ENCODE data around the gene C1orf210. TPM values are rescaled to one million over a fixed set of nuclear protein-coding genes. Genes with fewer than 3 reads are reported as not detected.

Gene C1orf210
- total RNA-seq, 1 donor from 2014 or later, result 6.6 TPM

GRCh38 chr1:43293896-43294760, 8.7 kb upstream of the C1orf210 start:
- H3K4me3 ChIP-seq (ENCODE audit: low read depth, low read length), result no peak overlapping the region
- peak; percentile 76 for DNase-seq (ENCODE audit: low read depth)
- no peak for TF ChIP-seq CTCF (IDR thresholded peaks at IDR 0.05; ENCODE audit: insufficient read depth, low read length, poor library complexity, severe bottlenecking)
- peaks cover 2% of the 10 kb centered on the region for H3K27me3 ChIP-seq (ENCODE audit: control insufficient read depth, insufficient read depth, low read length)
- H3K36me3 ChIP-seq (ENCODE audit: control insufficient read depth, insufficient read depth, low read length), result no peaks in the 10 kb centered on the region

DNA sequence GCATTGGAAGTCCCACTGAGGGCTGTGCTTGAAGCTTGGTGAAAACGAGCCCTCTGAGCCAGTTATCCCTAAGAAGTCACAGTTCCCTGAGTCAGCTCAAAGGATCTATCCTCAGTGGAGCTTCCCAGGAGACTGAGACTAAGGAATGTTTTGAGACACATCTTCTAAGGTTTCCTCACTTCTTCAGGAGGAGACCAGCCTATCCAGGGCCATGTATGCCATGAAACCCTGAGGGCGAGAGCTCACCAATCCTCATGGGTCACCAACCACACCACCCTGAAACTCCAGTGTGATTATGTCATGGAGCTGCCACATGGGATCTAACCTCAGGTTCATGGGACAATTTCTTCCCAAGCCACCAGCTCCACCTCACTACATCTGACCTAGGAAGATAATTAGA, 7.8 kb upstream of the C1orf210 start:
- no peak for DNase-seq (ENCODE audit: low read depth)
- peaks cover 2% of the 10 kb centered on the region for H3K27me3 ChIP-seq (ENCODE audit: control insufficient read depth, insufficient read depth, low read length)
- H3K36me3 ChIP-seq (ENCODE audit: control insufficient read depth, insufficient read depth, low read length), result no peaks in the 10 kb centered on the region
- no peak for TF ChIP-seq CTCF (IDR thresholded peaks at IDR 0.05; ENCODE audit: insufficient read depth, low read length, poor library complexity, severe bottlenecking)
- no peak overlapping the region for H3K4me3 ChIP-seq (ENCODE audit: low read depth, low read length)

DNA sequence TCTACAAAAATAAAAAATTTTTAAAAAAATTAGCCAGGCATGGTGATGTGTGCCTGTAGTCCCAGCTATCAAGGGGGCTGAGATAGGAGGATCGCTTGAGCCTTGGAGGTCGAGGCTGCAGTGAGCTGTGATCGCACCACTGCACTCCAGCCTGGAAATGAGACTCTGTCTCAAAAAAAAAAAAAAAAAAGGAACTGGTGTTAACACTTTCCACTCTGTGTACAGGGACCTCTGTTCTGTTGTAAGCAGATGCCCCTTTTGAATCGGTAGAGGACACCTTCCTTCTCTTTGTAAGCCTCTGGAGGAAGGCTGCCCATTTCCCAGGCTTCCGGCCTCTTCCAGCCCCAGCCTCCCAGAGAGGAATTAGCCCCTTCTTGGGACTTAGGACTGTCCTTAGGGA, 7.3 kb upstream of the C1orf210 start:
- H3K4me3 ChIP-seq (ENCODE audit: low read depth, low read length), result no peak overlapping the region
- no peak for TF ChIP-seq CTCF (IDR thresholded peaks at IDR 0.05; ENCODE audit: insufficient read depth, low read length, poor library complexity, severe bottlenecking)
- H3K36me3 ChIP-seq (ENCODE audit: control insufficient read depth, insufficient read depth, low read length), result no peaks in the 10 kb centered on the region
- no peak for DNase-seq (ENCODE audit: low read depth)
- peaks cover 2% of the 10 kb centered on the region for H3K27me3 ChIP-seq (ENCODE audit: control insufficient read depth, insufficient read depth, low read length)

DNA sequence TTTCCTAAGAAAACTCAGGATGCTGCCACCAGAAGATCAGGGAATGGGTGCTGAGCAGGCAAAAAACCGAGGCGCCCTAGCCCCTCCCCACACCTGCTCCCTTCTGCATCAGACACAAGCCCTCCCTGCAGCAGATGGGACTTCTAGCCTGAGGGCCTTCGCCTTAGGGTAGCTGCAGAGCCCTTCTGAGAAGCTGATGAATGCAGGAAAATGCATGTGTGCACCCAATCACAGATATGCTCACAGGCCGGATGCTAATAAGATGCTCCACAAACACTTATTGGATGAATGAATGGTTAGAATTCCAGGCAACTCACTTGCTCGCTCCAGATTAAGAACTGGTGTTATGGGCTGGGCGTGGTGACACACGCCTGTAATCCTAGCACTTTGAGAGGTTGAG, 6.8 kb upstream of the C1orf210 start:
- TF ChIP-seq CTCF (IDR thresholded peaks at IDR 0.05; ENCODE audit: insufficient read depth, low read length, poor library complexity, severe bottlenecking), result no peak
- Histone ChIP-seq H3K27me3 (ENCODE audit: control insufficient read depth, insufficient read depth, low read length) (peaks cover 2% of the 10 kb centered on the region), H3K4me3 (ENCODE audit: low read depth, low read length) (no peak overlapping the region), H3K36me3 (ENCODE audit: control insufficient read depth, insufficient read depth, low read length) (no peaks in the 10 kb centered on the region)
- DNase-seq (ENCODE audit: low read depth), result no peak

- Histone ChIP-seq H3K27me3 (ENCODE audit: control insufficient read depth, insufficient read depth, low read length) (peaks cover 4% of the 10 kb centered on the region), H3K4me3 (ENCODE audit: low read depth, low read length) (no peak overlapping the region), H3K36me3 (ENCODE audit: control insufficient read depth, insufficient read depth, low read length) (no peaks in the 10 kb centered on the region)
- no peak for DNase-seq (ENCODE audit: low read depth)
- TF ChIP-seq CTCF (IDR thresholded peaks at IDR 0.05; ENCODE audit: insufficient read depth, low read length, poor library complexity, severe bottlenecking), result no peak
These were observed 3.7 kb upstream of the C1orf210 start for GRCh38 chr1:43288785-43289706.

Measured in kidney epithelial cell (primary cell).